A549 (cell line): ENCODE data around the gene CYP2U1. TPM values are rescaled to one million over a fixed set of nuclear protein-coding genes. Genes with fewer than 3 reads are reported as not detected.

Experiments
- ATAC-seq, 2 experiments: fragments of 200-7000 bp in 1 of 2; fragments of >200 bp in 1 of 2; cut with Nextera tagmentation in 1 of 2; cut with Tn5 transposase in 1 of 2; 3 replicates each; pipeline versions ENCODE4 v1.8.0 to v1.9.1; 2018 to 2020; ENCODE audit warnings: mild to moderate bottlenecking in 1 of 2, moderate library complexity in 1 of 2
- CTCF ChIA-PET: fragments of 300-600 bp; sonication (Branson Sonifier 250); formaldehyde crosslinking; extraction: SDS; loops from one replicate; lab custom pipeline; 2021; ENCODE audit warnings: antibody characterized with exemption, inconsistent platforms; lab: Yijun Ruan, JAX
- POLR2A ChIA-PET: fragments of 350-600 bp; formaldehyde crosslinking; extraction: SDS; loops from one replicate; lab custom pipeline; 2021; ENCODE audit warnings: antibody characterized with exemption, inconsistent platforms; lab: Yijun Ruan, JAX
- DNase-seq, 2 experiments: peaks; one replicate each; pipeline versions ENCODE4 v3.0.0 to v3.0.0-alpha.2; 2011 to 2016; ENCODE audit warnings: low read depth in 1 of 2, low spot score in 1 of 2
- FAIRE-seq: peaks from 2 replicates; lab custom pipeline; 2011; peaks lifted over from hg19 to GRCh38; lab: Jason Lieb, UNC
- H3K27ac ChIP-seq, 2 experiments: fragments of >200 bp; sonication (Bioruptor Twin); formaldehyde crosslinking; 3 replicates each; pipeline ENCODE4 v1.5.1; 2016 to 2017
- H3K4me1 ChIP-seq: fragments of >200 bp; sonication (Bioruptor Twin); formaldehyde crosslinking; 3 replicates; pipeline ENCODE4 v1.6.1; 2016
- H3K4me2 ChIP-seq: fragments of >200 bp; sonication (Bioruptor Twin); formaldehyde crosslinking; 3 replicates; pipeline ENCODE4 v1.6.1; 2016
- H3K4me3 ChIP-seq: fragments of >200 bp; sonication (Bioruptor Twin); formaldehyde crosslinking; 3 replicates; pipeline ENCODE4 v1.5.1; 2016
- H3K9me3 ChIP-seq: fragments of >200 bp; sonication (Bioruptor Twin); formaldehyde crosslinking; 3 replicates; pipeline ENCODE4 v1.6.1; 2016
- BHLHE40 ChIP-seq: IDR thresholded peaks from 2 replicates; pipeline ENCODE4 v1.6.1; 2012; ENCODE audit warnings: low read depth, low read length, inconsistent platforms
- EHMT2 ChIP-seq: fragments of 200-600 bp; sonication (generic); IDR thresholded peaks from 2 replicates; pipeline ENCODE4 v1.6.1; 2016; ENCODE audit warnings: antibody characterized with exemption, low read depth, mild to moderate bottlenecking, moderate library complexity
- FOSB ChIP-seq: fragments of 250-450 bp; sonication (Bioruptor Pico); IDR thresholded peaks from 2 replicates; pipeline ENCODE4 v1.5.0; 2020; ENCODE audit warnings: mild to moderate bottlenecking, moderate library complexity
- FOSL2 ChIP-seq, 2 experiments: fragments of 450-650 bp in 1 of 2; fragments of >200 bp in 1 of 2; sonication (Bioruptor Twin) in 1 of 2; formaldehyde crosslinking; IDR thresholded peaks; 2 replicates each; pipeline versions ENCODE4 v1.5.0 to v1.6.1; 2016 to 2020; ENCODE audit warnings: mild to moderate bottlenecking in 1 of 2, moderate library complexity in 1 of 2
- FOXS1 ChIP-seq: fragments of 250-450 bp; sonication (Bioruptor Pico); IDR thresholded peaks from 2 replicates; pipeline ENCODE4 v1.5.0; 2020; ENCODE audit warnings: mild to moderate bottlenecking, moderate library complexity
- HDAC2 ChIP-seq: fragments of 200-600 bp; sonication (generic); IDR thresholded peaks from 2 replicates; pipeline ENCODE4 v1.6.1; 2016
- HOXB13 ChIP-seq: fragments of 250-450 bp; sonication (Bioruptor Pico); IDR thresholded peaks from 2 replicates; pipeline ENCODE4 v1.5.0; 2020; ENCODE audit warnings: low read depth, mild to moderate bottlenecking, moderate library complexity
- JUNB ChIP-seq: fragments of >200 bp; sonication (Bioruptor Twin); formaldehyde crosslinking; IDR thresholded peaks from 2 replicates; pipeline ENCODE4 v1.6.1; 2016
- KDM1A ChIP-seq: fragments of 200-600 bp; sonication (generic); IDR thresholded peaks from 2 replicates; pipeline ENCODE4 v1.6.1; 2016; ENCODE audit warnings: low read depth, mild to moderate bottlenecking
- KDM5A ChIP-seq: fragments of 200-600 bp; sonication (generic); IDR thresholded peaks from 2 replicates; pipeline ENCODE4 v1.6.1; 2016; ENCODE audit warnings: antibody characterized with exemption, mild to moderate bottlenecking
- MAFK ChIP-seq: fragments of 450-650 bp; IDR thresholded peaks from 2 replicates; pipeline ENCODE4 v1.6.1; 2014; ENCODE audit not compliant: partially characterized antibody
- MAZ ChIP-seq: fragments of 150-350 bp; IDR thresholded peaks from 2 replicates; pipeline ENCODE4 v1.6.1; 2014; ENCODE audit warnings: antibody characterized with exemption, low read depth, low read length, borderline replicate concordance
- MYC ChIP-seq: IDR thresholded peaks from 2 replicates; pipeline ENCODE4 v1.6.1; 2012; ENCODE audit warnings: mild to moderate bottlenecking, inconsistent platforms, low read length, improper control_type of control experiment, borderline replicate concordance
- NFE2L2 ChIP-seq: fragments of 150-350 bp; conservative IDR thresholded peaks from 2 replicates; pipeline ENCODE4 v1.6.1; 2014; ENCODE audit warnings: low read length
- RNF2 ChIP-seq: fragments of 200-600 bp; sonication (generic); IDR thresholded peaks from 2 replicates; pipeline ENCODE4 v1.6.1; 2016; ENCODE audit warnings: low read depth, mild to moderate bottlenecking, antibody characterized with exemption, moderate library complexity, borderline replicate concordance
- SREBF2 ChIP-seq: fragments of 450-650 bp; IDR thresholded peaks from 2 replicates; pipeline ENCODE4 v1.6.1; 2014; ENCODE audit warnings: mild to moderate bottlenecking, moderate library complexity
- TFCP2L1 ChIP-seq: fragments of 250-450 bp; sonication (Bioruptor Pico); IDR thresholded peaks from 2 replicates; pipeline ENCODE4 v1.5.0; 2021; ENCODE audit warnings: mild to moderate bottlenecking
- TP53 ChIP-seq: fragments of 250-450 bp; sonication (Bioruptor Pico); IDR thresholded peaks from 2 replicates; pipeline ENCODE4 v1.5.0; 2021; ENCODE audit warnings: mild to moderate bottlenecking, moderate library complexity
- ZNF302 ChIP-seq: fragments of 250-450 bp; sonication (Bioruptor Pico); IDR thresholded peaks from 2 replicates; pipeline ENCODE4 v1.9.0; 2021; ENCODE audit warnings: inconsistent platforms, mild to moderate bottlenecking, moderate library complexity
- WGBS: methylation state at CpG from one replicate; pipeline ENCODE4 v1.1.6; 2017; ENCODE audit errors: missing lambda C conversion rate; 5-methylcytosine and 5-hydroxymethylcytosine counted together
- polyA plus RNA-seq, 4 experiments: library from polyadenylated mRNA; depleted of rRNA in 3 of 4; stranded (reverse); fragments of >200 nt; fragmentation: RNase III in 1 of 4; extraction: RNeasy Plus Mini Kit Qiagen cat#74134 plus additional on column Dnase treatment in 1 of 4; gene quantifications; 2 replicates in 3 of 4; 3 replicates in 1 of 4; pipeline ENCODE4 v1.2.3, GENCODE V29; 2011 to 2017
- TF ChIP-seq, protein P1 (sequence below): fragments of 250-450 bp; sonication (Bioruptor Pico); IDR thresholded peaks from 2 replicates; pipeline ENCODE4 v1.5.0; 2021; ENCODE audit warnings: mild to moderate bottlenecking, moderate library complexity, borderline replicate concordance
- TF ChIP-seq, protein P2 (sequence below): fragments of >200 bp; sonication (Bioruptor Twin); formaldehyde crosslinking; IDR thresholded peaks from 2 replicates; pipeline ENCODE4 v1.6.1; 2016
- TF ChIP-seq, protein P3 (sequence below): fragments of 250-450 bp; sonication (Bioruptor Pico); IDR thresholded peaks from 2 replicates; pipeline ENCODE4 v1.5.0; 2020; ENCODE audit warnings: low read depth, mild to moderate bottlenecking, moderate library complexity
- TF ChIP-seq, protein P4 (sequence below): fragments of 450-650 bp; IDR thresholded peaks from 2 replicates; pipeline ENCODE4 v1.6.1; 2014; ENCODE audit warnings: antibody characterized with exemption

Gene CYP2U1
- polyA plus RNA-seq, 2 of the 4 experiments (the other 2 are of a cell fraction) = 2.2 to 2.3 TPM

DNA sequence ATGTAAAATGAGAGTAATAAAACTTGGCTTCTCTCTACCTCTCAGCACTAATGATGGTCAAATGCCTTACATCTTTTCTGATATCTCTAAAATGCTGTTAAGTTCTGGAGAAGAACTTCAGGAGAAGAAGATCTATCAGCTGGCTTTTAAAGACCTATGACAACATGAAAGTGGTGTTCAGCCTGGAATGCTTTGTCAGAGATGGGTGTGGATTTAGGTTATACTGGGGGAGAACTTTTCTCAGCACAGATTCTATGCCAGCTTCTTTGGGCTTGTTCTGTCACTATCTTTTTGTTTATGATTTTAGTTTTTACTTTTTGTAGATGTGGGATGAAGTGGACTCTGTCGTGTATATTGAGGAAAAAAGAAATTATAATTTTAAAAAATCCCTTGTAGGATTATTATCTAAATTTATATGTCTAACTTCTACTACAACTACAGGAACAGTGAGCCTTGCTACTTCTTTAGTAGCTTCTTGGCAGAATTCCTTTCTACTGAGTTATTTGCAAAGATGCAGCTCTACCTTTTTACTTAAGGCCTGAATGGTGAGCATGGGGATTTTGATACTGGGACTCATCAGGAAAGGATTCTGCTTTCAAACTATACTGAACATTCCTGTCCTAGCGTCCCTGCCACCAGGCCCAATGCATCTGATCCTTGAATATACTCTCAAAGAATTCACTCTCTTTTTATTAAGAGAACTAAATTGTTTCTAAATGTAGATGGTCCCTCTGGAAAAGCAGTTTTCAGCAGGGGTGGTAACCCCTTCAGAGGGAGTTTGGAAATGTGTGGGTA lies 19.6 kb downstream of the CYP2U1 start:
- ATAC-seq (no peak), FAIRE-seq (no peak), DNase-seq (no peak)
- CTCF ChIA-PET = no interaction called here
- Histone ChIP-seq H3K27ac (no peak overlapping the region), H3K4me2 (no peak overlapping the region), H3K9me3 (no peaks in the 10 kb centered on the region), H3K4me3 (no peak overlapping the region), H3K4me1 (no peaks in the 10 kb centered on the region)
- WGBS = 38% methylated on average over 2 of the region's 2 CpGs
- POLR2A ChIA-PET = no interaction called here
- TF ChIP-seq FOSB (CRISPR knock-in tag) (no peak), MYC (no peak), TFCP2L1 (CRISPR knock-in tag) (no peak), JUNB (no peak), BHLHE40 (no peak), RNF2 (no peak), SREBF2 (no peak), HOXB13 (CRISPR knock-in tag) (no peak), KDM1A (no peak)
- TF ChIP-seq, protein P1, sequence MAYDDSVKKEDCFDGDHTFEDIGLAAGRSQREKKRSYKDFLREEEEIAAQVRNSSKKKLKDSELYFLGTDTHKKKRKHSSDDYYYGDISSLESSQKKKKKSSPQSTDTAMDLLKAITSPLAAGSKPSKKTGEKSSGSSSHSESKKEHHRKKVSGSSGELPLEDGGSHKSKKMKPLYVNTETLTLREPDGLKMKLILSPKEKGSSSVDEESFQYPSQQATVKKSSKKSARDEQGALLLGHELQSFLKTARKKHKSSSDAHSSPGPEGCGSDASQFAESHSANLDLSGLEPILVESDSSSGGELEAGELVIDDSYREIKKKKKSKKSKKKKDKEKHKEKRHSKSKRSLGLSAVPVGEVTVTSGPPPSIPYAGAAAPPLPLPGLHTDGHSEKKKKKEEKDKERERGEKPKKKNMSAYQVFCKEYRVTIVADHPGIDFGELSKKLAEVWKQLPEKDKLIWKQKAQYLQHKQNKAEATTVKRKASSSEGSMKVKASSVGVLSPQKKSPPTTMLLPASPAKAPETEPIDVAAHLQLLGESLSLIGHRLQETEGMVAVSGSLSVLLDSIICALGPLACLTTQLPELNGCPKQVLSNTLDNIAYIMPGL (CRISPR knock-in tag) = no peak
- TF ChIP-seq, protein P2, sequence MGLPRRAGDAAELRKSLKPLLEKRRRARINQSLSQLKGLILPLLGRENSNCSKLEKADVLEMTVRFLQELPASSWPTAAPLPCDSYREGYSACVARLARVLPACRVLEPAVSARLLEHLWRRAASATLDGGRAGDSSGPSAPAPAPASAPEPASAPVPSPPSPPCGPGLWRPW = no peak

DNA sequence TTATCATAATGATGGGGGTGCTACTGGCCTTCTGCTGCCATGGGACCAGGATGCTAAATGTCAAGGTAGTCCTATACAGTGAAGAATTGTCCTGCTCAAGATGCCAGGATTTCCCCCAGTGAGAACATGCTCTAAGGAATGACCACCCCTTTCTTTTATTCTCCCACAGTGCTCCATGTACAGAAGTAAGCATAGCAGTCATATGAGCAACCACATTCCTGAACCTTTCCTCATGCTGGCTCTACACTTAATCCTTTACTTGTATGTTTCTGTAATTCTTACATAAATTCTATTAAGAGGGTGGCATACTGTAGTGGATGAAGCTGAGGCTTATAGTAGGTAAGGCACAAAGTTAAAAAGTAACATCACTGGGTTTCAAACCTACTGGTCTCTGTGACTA lies 20.2 kb downstream of the CYP2U1 start:
- Histone ChIP-seq H3K9me3 (no peaks in the 10 kb centered on the region), H3K4me2 (no peak overlapping the region), H3K4me1 (no peaks in the 10 kb centered on the region), H3K4me3 (no peak overlapping the region), H3K27ac (no peak overlapping the region)
- DNase-seq = no peak
- no peak for ATAC-seq
- FAIRE-seq = no peak
- TF ChIP-seq MAZ = no peak
- no peak for TF ChIP-seq HOXB13 (CRISPR knock-in tag)
- TF ChIP-seq FOSL2 (IDR thresholded peaks at IDR 0.05) = no peak
- no peak for TF ChIP-seq FOSL2 (CRISPR knock-in tag; IDR thresholded peaks at IDR 0.05)
- TF ChIP-seq EHMT2 = no peak
- TF ChIP-seq HDAC2 = no peak
- TF ChIP-seq MAFK = no peak
- no peak for TF ChIP-seq NFE2L2
- TF ChIP-seq FOXS1 (CRISPR knock-in tag) = no peak
- TF ChIP-seq, protein P3, sequence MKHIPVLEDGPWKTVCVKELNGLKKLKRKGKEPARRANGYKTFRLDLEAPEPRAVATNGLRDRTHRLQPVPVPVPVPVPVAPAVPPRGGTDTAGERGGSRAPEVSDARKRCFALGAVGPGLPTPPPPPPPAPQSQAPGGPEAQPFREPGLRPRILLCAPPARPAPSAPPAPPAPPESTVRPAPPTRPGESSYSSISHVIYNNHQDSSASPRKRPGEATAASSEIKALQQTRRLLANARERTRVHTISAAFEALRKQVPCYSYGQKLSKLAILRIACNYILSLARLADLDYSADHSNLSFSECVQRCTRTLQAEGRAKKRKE = no peak
- TF ChIP-seq ZNF302 (CRISPR knock-in tag) = no peak
- no peak for TF ChIP-seq KDM5A
- TF ChIP-seq KDM1A = no peak
- no peak for TF ChIP-seq TP53 (CRISPR knock-in tag)
- TF ChIP-seq, protein P4, sequence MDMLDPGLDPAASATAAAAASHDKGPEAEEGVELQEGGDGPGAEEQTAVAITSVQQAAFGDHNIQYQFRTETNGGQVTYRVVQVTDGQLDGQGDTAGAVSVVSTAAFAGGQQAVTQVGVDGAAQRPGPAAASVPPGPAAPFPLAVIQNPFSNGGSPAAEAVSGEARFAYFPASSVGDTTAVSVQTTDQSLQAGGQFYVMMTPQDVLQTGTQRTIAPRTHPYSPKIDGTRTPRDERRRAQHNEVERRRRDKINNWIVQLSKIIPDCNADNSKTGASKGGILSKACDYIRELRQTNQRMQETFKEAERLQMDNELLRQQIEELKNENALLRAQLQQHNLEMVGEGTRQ = no peak
- CTCF ChIA-PET = no interaction called here
- POLR2A ChIA-PET = no interaction called here
